HG03378 (cell line): ENCODE data around the gene CFB.
"Not testable (repeated sequence)": the region's sequence is repeated elsewhere in the genome, so short reads cannot be mapped to it uniquely, and the experiment has no call there.

Source experiments
- ATAC-seq: cut with Tn5 transposase; IDR thresholded peaks from one replicate; pipeline ENCODE4 v1.9.1; 2021; ENCODE audit warnings: mild to moderate bottlenecking, moderate library complexity; ENCODE audit not compliant: unreplicated experiment

The CFB gene

DNA sequence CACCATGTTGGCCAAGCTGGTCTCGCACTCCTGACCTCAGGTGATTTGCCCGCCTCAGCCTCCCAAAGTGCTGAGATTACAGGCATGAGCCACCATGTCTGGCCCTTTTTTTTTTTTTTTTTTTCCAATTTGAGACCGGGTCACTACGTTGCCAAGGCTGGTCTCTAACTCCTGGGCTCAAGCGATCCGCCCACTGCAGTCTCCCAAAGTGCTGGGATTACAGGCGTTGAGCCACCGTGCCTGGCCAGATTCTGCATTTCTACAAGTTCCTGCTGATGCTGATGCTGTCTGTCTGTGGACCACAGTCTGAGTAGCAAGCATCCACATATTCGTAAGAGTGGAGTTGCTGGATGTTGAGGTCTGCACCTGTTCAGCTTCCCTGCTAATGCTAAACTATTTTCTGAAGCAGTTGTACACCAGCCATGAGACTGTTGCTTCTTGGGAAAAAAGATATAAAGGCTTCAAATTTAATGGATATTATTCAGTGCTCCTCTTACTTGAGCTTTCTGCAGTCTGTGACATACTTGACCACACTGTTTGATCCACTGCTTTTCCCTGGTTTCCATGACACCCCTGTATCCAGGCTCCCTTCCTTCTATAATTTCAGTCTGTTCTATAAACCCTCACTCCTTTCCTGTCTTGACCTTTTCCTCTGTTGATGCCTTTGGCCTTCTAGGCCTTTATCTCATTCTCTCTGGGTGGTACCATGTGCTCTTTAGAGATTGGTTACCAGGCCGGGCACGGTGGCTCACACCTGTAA, 33.9 kb upstream of the CFB start:
- no peak for ATAC-seq

DNA sequence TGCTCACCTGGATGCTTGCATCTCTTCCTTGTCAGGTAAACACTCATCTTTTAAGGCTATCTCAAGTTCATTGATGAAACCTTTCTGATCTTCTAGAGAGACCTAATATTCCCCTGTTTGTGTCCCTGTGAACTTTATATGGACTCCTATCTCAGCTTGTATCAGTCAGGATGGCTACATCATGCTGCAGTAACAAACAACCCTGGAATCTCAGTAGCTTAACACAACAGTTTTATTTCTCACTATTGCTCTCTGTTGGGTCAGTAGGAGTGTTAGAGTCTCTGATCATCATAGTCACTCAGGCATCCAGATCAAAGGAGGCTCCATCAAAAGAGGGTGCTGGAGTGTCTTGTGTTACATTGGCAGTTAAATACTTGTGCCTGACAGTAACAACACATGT, 30.5 kb upstream of the CFB start:
- no peak for ATAC-seq

DNA sequence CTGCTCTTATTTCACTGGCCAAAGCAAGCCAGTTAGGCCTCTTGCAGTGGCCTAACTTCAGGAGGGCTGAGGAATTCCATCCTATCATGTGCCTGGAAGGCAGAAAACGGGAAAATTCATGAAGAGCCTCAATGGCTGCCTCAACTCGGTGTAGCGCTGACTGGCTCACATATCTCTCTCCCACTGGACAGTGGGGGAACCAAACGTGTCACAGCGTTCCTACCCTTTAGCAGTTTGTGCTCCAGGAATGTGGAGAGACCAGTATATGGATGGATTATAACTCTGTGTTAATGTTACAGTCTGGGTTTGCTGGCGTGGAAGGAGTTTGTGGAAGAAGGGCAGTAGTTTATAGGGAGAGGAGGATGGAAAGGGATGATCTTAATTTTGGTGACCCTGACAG, 30.1 kb upstream of the CFB start:
- no peak for ATAC-seq

DNA sequence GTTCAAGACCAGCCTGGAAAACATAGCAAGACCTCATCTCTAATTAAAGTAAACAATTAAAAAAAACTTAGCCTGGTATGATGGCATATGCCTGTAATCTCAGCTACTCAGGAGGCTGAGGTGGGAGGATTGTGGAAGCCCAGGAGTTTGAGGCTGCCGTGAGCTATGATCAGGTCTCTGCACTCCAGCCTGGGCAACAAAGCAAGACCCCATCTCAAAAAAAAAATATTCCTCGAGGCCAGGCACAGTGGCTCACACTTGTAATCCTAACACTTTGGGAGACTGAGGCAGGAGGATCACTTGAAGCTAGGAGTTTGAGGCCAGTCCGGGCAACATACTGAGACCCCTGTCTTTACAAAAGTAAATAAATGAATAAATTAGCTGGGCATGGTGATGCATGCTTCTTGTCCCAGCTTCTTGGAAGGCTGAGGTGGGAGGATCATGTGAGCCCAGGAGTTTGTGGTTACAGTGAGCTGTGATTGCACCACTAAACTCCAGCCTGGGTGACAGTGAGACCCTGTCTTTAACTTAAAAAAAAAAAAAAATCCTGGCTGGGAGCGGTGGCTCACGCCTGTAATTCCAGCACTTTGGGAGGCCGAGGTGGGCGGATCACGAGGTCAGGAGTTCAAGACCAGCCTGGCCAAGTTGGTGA, 27.7 kb upstream of the CFB start:
- no peak for ATAC-seq

DNA sequence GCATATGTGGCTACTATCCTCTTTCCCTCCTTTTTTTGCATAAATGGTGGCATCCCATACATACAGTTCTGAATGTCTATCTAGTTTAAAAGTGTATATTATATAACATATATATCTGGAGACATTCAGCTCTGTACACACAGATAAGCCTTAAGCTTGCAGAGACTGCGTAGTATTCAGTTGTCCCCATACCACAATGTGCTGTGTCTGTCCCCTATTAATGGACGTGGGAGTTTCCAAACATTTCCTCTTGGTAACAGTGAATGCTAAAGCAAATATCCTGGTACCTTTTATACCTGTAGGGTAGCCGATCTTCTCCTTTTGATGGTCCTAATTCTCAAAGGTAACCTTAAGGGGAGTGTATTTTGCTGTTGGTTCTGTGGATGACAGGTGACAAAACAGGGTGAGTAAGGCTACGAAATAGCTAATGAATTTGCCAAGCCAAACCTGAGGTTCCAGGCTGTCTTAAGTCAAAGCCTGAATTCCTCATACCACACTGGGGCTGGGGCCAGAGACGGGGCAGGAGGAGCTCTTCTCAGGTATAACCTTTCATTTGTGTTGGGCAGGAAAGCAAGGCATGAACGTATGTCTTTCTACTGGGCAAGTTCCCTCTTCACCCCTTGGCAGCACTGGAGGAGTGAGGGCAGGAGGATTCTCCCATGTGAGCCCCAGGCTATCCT, 26.1 kb upstream of the CFB start:
- ATAC-seq = no peak

DNA sequence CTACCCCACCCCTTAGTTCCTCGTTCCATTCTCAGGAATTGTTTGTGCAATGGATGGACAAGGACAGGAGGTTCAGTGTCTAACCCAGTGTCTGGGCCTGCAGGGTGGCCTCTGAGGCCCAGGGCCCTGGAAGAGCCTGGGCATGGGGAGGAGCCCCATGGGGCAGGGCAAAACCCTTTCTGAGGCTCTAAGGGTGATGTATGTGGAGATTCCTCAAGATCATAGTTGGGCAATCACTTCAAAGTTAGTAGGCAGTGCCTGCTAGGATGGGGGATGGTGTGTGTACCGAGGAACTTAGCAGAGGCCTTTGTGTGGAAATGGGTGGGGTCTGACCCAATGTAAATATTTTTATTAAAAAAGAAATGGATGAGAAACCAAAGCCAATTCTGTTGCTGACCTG, 25.1 kb upstream of the CFB start:
- ATAC-seq = no peak

DNA sequence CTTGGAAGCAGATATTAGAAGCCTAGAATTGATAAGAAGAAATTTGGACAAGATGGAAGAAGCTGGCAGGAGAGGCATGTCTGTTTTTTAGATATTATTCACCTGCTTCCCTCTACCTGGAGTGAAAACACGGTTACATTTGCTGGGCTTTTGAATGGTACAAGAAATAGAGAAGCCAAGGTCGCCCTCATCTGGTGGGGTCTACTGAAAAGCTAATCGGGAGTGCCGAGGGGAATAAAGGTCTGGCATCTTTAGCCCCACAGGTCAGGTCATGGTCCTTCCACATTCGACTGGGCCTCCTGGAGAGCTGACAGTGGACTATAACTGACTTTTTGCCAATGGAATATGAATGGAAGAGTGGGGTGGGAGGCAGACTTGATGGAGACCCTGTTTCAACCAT, 23.0 kb upstream of the CFB start:
- no peak for ATAC-seq

DNA sequence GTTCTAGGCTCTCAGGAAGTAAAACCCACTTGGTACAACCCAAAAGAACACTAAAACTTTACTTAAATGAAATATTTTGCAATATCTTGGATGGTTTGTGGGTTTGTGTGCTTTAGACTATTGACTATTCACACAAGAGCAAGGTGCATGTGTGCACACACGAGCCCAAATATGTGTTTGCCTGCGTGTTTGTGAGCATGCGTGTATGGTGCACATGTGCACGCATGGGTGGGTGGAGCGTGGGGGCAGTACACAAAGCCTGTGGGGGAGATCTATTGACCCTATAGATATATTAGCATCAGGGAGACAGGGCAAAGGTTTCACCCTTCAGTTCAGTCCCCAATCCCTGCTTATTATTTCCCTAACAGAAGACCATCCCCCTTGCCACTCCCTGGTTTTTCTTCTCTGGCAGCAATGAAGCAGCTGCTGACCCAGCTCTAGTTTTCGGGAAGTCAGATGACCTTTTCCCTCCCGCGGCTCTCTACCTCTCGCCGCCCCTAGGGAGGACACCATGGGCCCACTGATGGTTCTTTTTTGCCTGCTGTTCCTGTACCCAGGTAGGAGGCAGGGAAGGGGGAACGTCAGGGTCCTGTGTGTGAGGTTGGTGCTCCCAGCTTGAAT, 18.5 kb upstream of the CFB start, which contains the start of gene C2:
C2 (plus strand) TSS at position 476 of the 621 bp plus-strand sequence; CDS start at position 512, 36 bp downstream.
- ATAC-seq = no peak

DNA sequence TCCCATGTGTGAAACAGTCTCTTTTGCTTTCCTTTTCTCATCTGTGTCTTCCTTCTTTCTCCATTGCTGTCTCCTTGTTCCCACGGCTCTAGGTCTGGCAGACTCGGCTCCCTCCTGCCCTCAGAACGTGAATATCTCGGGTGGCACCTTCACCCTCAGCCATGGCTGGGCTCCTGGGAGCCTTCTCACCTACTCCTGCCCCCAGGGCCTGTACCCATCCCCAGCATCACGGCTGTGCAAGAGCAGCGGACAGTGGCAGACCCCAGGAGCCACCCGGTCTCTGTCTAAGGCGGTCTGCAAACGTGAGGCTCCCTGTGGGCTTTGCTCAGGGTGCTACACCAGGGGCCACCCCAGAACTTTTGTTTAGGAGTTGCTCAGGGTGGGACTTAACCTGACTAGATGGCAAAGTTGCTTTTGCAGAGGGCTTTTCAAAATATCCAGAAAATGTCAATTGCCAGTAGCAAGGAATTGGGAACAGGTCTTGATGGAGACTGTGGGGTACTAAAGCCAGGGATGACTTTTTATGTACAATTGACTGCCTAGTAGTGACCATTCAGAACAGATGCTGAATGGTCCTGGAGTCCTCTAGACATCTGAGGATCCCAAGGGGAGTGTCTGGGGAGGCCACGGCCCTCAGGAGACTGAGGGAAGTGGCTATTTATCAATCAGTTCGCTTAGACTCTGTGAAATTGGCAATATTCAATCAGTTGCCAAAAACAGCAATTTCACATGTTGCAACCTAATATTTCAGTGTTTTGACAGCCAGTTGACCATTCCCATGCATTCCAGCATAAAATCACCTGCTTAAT, 17.8 kb upstream of the CFB start:
- no peak for ATAC-seq

DNA sequence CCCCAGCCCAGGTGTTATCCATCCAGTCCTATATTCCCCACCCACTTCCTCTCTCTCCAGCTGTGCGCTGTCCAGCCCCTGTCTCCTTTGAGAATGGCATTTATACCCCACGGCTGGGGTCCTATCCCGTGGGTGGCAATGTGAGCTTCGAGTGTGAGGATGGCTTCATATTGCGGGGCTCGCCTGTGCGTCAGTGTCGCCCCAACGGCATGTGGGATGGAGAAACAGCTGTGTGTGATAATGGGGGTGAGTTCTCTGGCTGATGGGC, 17.3 kb upstream of the CFB start:
- ATAC-seq = no peak

DNA sequence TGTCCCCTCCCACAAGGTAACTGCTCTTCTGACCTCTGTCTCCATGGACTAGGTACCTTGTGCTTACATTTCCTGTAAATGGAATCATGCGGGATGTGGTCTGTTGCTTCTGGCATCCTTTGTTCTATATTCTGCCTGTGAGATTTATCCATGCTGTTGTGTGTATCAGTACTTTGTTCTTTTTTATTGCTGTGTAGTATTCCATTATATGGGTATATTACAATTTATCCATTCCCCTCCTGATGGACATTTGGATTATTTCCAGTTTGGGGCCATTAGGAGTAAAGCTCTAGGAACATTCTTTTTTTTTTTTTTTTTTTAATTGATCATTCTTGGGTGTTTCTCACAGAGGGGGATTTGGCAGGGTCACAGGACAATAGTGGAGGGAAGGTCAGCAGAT, 14.9 kb upstream of the CFB start:
- no peak for ATAC-seq

DNA sequence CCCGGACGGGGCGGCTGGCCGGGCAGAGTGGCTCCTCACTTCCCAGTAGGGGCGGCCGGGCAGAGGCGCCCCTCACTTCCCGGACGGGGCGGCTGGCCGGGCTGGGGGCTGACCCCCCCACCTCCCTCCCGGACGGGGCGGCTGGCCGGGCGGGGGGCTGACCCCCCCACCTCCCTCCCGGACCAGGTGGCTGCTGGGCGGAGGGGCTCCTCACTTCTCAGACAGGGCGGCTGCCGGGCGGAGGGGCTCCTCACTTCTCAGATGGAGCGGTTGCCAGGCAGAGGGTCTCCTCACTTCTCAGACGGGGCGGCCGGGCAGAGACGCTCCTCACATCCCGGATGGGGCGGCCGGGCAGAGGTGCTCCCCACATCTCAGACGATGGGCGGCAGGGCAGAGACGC, 13.8 kb upstream of the CFB start:
- ATAC-seq = not testable (repeated sequence)

DNA sequence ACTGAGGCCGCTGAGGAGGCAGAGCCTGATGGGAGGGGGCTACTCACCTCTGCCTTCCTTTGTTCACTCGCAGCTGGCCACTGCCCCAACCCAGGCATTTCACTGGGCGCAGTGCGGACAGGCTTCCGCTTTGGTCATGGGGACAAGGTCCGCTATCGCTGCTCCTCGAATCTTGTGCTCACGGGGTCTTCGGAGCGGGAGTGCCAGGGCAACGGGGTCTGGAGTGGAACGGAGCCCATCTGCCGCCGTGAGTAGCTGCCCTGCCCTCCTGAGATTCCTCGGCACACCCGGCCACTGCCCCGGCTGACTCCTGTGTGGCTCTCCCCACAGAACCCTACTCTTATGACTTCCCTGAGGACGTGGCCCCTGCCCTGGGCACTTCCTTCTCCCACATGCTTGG, 12.4 kb upstream of the CFB start:
- ATAC-seq = no peak

DNA sequence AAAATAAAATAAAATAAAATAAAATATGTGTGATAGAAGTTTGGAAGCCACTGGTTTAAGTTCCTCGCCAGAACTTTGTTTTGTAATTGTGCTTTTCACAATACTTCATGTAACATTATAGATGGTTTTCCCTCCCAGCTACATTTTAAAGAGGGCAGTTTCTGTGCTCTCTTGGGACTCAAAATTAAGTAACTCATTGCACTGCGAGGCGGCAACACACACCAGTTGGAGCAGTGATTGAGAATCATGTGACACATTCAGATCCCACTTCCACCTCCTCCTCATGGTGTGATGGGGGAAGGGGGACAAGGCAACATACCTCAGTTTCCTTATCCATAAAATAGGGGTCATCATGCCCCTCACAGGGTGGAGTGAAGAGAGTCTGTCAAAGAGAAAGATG, 10.9 kb upstream of the CFB start:
- ATAC-seq = no peak

DNA sequence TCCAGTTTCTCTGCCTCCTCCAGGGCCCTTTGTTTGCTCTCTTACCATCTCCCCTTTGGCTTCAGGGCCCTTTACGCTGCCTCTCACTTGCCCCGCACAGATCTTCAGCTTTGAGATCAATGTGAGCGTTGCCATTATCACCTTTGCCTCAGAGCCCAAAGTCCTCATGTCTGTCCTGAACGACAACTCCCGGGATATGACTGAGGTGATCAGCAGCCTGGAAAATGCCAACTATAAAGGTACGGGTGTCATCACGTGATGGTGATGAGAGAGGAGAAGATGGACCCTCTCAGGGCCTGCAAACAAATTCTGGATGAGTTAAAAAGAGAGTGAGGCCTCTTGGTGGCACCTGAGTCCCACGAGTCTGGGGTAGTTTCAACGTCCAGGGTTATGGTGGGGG, 10.1 kb upstream of the CFB start:
- ATAC-seq = no peak

DNA sequence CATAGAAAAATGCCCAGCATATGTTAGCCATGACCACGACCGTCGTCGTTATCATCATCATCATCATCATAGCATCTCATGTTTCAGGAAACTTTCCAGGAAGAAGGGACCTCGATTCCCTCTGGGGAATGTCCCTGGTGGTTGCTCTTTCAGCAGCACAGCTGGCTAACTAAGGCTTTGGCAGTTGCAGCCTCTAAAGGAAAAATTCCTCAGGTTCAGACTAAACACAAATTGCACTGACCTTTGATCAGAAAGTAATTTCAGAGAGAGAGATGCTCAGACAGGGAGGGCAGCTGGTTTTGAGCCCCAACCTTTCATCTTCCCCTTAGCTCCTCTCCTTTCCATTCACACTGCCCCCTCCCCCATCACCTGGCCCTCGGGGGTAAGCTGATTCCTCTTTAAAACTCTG, 5.6 kb upstream of the CFB start:
- ATAC-seq = no peak

DNA sequence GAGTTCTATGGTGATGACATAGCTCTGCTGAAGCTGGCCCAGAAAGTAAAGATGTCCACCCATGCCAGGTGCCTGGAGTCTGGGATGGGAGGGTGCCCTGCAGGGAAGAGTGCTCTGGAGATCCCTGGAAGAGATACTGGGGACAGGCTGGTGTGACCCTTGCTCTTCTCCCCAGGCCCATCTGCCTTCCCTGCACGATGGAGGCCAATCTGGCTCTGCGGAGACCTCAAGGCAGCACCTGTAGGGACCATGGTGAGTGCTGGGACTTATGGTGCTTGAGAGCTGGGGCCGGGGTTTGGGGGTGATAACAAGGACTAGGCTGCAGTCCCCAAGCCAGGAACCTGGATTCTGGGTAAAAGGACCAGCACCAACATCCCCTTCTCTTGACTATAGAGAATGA, 2.2 kb upstream of the CFB start:
- no peak for ATAC-seq

DNA sequence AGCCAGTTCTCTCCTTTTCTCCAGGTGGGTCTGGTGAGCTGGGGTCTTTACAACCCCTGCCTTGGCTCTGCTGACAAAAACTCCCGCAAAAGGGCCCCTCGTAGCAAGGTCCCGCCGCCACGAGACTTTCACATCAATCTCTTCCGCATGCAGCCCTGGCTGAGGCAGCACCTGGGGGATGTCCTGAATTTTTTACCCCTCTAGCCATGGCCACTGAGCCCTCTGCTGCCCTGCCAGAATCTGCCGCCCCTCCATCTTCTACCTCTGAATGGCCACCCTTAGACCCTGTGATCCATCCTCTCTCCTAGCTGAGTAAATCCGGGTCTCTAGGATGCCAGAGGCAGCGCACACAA, 765 bp upstream of the CFB start:
- no peak for ATAC-seq

DNA sequence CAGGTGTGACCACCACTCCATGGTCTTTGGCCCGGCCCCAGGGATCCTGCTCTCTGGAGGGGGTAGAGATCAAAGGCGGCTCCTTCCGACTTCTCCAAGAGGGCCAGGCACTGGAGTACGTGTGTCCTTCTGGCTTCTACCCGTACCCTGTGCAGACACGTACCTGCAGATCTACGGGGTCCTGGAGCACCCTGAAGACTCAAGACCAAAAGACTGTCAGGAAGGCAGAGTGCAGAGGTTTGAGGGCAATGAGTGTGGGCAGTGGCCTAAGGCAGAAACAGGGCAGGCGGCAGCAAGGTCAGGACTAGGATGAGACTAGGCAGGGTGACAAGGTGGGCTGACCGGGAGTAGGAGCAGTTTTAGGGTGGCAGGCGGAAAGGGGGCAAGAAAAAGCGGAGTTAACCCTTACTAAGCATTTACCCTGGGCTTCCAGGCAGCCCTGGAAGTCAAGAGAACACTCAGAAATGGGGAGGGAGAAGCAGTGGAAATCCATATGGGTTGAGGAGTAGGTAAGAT, 533 bp downstream of the CFB start:
- ATAC-seq = no peak

DNA sequence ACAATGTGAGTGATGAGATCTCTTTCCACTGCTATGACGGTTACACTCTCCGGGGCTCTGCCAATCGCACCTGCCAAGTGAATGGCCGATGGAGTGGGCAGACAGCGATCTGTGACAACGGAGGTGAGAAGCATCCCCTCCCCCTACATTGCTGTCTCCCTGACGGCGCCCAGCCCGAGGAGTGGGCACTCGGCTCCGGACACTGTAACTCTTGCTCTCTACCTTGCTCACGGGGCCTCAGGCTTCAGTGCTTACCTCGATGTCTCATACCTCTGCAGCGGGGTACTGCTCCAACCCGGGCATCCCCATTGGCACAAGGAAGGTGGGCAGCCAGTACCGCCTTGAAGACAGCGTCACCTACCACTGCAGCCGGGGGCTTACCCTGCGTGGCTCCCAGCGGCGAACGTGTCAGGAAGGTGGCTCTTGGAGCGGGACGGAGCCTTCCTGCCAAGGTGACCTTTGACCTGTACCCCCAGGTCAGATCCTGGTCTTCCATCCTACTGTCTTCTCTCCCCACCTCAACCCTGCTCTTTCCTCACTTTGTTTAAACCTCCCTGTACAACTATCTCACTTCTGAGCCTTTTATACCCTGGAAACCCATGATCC, 1.3 kb downstream of the CFB start:
- no peak for ATAC-seq

DNA sequence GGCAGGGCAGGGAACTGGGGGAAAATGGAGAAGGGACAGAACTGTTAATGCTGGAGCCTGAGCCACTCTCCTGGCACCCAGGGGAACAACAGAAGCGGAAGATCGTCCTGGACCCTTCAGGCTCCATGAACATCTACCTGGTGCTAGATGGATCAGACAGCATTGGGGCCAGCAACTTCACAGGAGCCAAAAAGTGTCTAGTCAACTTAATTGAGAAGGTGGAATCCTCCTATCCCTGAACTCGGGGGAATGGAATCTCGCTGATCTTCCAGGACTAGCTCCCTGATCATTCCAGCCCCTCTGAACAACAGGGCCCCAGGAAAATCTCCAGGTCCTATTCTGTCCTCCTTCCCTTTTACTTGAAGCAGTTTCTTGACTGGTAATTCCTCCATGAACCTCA, 2.0 kb downstream of the CFB start:
- no peak for ATAC-seq
